Nephron progenitor cell (in vitro differentiated cells): ENCODE results near the gene FKBP7.
A peak's percentile ranks its signal among the peaks of the same experiment; 100 is the strongest.
"Not testable (repeated sequence)": the region's sequence is repeated elsewhere in the genome, so short reads cannot be mapped to it uniquely, and the experiment has no call there.

Experiments used
- DNase-seq: peaks from one replicate; pipeline ENCODE4 v3.0.0; 2021
- H3K27ac Mint-ChIP-seq: 2 replicates; pipeline ENCODE4 v1.8.0; 2021; ENCODE audit warnings: mild to moderate bottlenecking, moderate library complexity, mixed read lengths
- H3K27me3 Mint-ChIP-seq: 2 replicates; pipeline ENCODE4 v1.8.0; 2021; ENCODE audit warnings: mild to moderate bottlenecking, low read depth, mixed read lengths; ENCODE audit not compliant: poor library complexity
- H3K36me3 Mint-ChIP-seq: 2 replicates; pipeline ENCODE4 v1.8.0; 2021; ENCODE audit warnings: low read depth, mixed read lengths
- H3K4me1 Mint-ChIP-seq: 2 replicates; pipeline ENCODE4 v1.8.0; 2021; ENCODE audit warnings: mixed read lengths
- H3K4me3 Mint-ChIP-seq: 2 replicates; pipeline ENCODE4 v1.8.0; 2021; ENCODE audit warnings: mild to moderate bottlenecking, moderate library complexity, mixed read lengths
- H3K9me3 Mint-ChIP-seq: 2 replicates; pipeline ENCODE4 v1.8.0; 2021; ENCODE audit warnings: mild to moderate bottlenecking, moderate library complexity, mixed read lengths
- TF ChIP-seq, protein P1 (sequence below): fragments of 200-600 bp; sonication (generic); IDR thresholded peaks from 2 replicates; pipeline ENCODE4 v1.5.0; 2021; ENCODE audit warnings: antibody characterized with exemption

The FKBP7 gene

DNA sequence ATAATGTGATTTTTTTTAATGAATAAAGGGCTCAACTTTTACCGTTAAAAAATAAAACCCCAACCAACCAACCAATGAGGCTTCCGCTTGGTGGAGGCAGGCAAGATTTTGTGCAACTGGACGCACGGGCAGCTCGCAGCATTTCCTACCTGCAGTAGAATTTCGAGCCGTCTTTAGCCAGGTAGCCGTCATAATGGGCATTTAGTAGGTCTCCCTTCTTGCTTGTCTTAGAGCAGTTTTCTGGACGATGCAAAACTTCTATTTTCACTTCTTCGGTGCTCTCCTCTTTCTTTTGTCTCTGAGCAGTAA lies 316 bp downstream of the FKBP7 start:
- Mint-ChIP-seq H3K27me3 (no peaks in the 10 kb centered on the region), H3K4me1 (peaks cover 55% of the 10 kb centered on the region), H3K4me3 (peak overlapping the region; percentile 96), H3K27ac (peak overlapping the region; percentile 99), H3K9me3 (no peaks in the 10 kb centered on the region), H3K36me3 (peaks cover 25% of the 10 kb centered on the region)
- DNase-seq: peak; percentile 13
- TF ChIP-seq, protein P1, sequence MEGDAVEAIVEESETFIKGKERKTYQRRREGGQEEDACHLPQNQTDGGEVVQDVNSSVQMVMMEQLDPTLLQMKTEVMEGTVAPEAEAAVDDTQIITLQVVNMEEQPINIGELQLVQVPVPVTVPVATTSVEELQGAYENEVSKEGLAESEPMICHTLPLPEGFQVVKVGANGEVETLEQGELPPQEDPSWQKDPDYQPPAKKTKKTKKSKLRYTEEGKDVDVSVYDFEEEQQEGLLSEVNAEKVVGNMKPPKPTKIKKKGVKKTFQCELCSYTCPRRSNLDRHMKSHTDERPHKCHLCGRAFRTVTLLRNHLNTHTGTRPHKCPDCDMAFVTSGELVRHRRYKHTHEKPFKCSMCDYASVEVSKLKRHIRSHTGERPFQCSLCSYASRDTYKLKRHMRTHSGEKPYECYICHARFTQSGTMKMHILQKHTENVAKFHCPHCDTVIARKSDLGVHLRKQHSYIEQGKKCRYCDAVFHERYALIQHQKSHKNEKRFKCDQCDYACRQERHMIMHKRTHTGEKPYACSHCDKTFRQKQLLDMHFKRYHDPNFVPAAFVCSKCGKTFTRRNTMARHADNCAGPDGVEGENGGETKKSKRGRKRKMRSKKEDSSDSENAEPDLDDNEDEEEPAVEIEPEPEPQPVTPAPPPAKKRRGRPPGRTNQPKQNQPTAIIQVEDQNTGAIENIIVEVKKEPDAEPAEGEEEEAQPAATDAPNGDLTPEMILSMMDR: no peak

DNA sequence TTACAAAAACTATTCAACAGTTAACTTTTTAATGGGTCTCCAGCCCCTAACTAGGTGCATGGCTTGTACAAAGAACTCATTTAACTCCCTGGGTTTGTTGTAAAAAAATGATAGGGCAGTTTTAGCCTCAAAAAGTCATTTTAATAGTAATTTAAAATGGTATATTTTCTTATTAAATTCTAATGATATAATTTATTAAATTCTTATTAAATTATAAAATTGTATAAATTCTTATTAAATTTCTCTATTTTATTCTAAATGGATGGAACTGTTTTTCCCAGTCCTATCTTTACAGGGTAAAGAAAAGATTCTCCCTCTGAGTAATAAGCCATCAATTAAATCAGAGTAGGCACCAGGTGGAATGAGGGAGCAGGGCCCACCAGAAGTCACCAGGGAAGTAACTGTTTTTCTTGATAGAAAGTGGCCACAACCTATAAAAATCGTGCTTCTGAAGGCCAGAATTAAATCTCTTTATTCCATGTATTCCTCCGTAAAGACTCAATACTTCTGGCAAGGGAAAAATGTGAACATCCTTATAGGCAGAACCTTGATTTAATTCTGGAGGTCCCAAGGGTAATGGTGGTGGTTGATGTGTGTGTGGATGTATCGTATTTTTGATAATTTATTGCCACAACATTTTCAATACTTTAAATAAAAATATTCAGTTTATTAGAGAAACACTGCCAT lies 814 bp downstream of the FKBP7 start:
- peak overlapping the region; percentile 96 for H3K4me3 Mint-ChIP-seq
- no peaks in the 10 kb centered on the region for H3K27me3 Mint-ChIP-seq
- peaks cover 51% of the 10 kb centered on the region for H3K4me1 Mint-ChIP-seq
- peaks cover 25% of the 10 kb centered on the region for H3K36me3 Mint-ChIP-seq
- H3K27ac Mint-ChIP-seq: no peak overlapping the region
- H3K9me3 Mint-ChIP-seq: no peaks in the 10 kb centered on the region
- no peak for DNase-seq
- TF ChIP-seq, protein P1: no peak

DNA sequence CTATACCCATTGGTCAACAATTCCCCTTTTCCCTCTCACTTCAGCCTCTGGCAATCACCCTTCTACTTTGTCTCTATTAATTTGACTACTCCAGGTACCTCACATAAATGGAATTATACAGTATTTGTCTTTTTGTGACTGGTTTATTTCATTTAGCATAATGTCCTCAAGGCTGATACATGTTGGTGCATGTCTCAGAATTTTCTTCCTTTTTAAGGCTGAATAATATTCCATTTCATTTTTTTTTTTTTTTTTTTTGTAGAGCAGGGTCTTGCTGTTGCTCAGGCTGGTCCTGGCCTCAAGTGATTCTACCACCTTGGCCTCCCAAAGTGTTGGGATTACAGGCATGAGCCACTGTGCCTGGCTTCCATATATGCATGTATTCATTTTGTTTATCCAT lies 1.9 kb downstream of the FKBP7 start:
- Mint-ChIP-seq H3K4me1 (peaks cover 40% of the 10 kb centered on the region), H3K4me3 (peak overlapping the region; percentile 96), H3K36me3 (peaks cover 30% of the 10 kb centered on the region), H3K27ac (no peak overlapping the region), H3K27me3 (no peaks in the 10 kb centered on the region), H3K9me3 (no peaks in the 10 kb centered on the region)
- TF ChIP-seq, protein P1: no peak
- no peak for DNase-seq

DNA sequence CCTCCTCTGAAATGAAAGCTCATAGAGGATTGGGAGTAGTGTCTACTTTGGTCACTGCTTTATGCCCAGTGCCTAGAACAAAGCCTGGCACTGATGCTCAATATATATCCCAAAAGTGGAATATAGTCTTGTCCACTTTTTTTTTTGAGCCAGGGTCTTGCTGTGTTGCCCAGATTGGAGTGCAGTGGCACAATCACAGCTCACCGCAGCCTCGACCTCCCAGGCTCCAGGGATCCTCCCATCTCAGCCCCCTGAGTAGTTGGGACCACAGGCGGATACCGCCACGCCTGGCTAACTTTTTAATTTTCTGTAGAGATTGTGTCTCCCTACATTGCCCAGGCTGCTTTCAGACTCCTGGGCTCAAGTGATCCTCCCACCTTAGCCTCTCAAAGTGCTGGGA lies 3.8 kb downstream of the FKBP7 start:
- Mint-ChIP-seq H3K4me1 (peaks cover 33% of the 10 kb centered on the region), H3K4me3 (no peak overlapping the region), H3K27me3 (no peaks in the 10 kb centered on the region), H3K27ac (no peak overlapping the region), H3K9me3 (no peaks in the 10 kb centered on the region), H3K36me3 (peaks cover 32% of the 10 kb centered on the region)
- no peak for DNase-seq
- TF ChIP-seq, protein P1: no peak

DNA sequence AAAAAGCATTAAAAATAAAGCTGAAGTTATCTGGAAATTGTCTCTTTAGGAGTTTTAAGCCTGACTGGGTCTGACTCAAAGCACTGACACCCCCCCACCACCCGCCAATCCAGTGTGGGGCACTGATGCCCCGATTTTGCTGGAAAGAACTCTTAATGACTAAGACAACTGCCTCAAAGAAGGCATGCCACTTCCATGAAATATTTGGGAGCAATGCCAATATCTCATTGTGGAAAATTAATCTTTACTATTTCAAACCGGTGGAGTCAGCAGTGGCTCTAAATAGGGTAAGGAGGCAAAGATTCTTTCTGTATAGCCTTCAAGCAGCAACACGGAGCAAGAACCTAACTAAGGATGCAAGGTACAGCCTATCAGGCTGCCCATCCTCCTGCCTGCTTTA lies 4.5 kb downstream of the FKBP7 start:
- Mint-ChIP-seq H3K36me3 (peaks cover 32% of the 10 kb centered on the region), H3K4me1 (peaks cover 33% of the 10 kb centered on the region), H3K27me3 (no peaks in the 10 kb centered on the region), H3K27ac (no peak overlapping the region), H3K9me3 (no peaks in the 10 kb centered on the region), H3K4me3 (no peak overlapping the region)
- DNase-seq: no peak
- TF ChIP-seq, protein P1: no peak

DNA sequence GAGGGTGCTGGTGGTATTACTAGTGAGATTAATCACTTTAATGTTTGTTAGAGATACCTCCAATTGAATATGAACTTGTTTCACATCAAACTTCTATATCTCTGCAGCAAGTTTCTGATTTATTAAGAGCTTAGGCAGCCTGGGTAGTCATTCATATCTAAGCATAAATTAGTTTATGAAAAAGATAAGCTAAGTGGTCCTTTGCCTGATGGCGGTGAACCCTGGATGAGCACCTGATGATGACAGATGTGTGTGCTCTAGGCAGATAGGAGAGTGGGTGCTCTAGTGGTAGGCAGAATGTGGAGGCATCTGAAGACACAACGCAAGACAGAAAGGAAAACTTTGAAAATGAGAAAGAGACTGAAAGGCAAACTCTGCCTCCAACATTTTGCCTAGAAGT lies 5.0 kb downstream of the FKBP7 start:
- no peak for DNase-seq
- no peak overlapping the region for H3K4me3 Mint-ChIP-seq
- peaks cover 34% of the 10 kb centered on the region for H3K36me3 Mint-ChIP-seq
- no peaks in the 10 kb centered on the region for H3K27me3 Mint-ChIP-seq
- H3K4me1 Mint-ChIP-seq: peaks cover 29% of the 10 kb centered on the region
- no peaks in the 10 kb centered on the region for H3K9me3 Mint-ChIP-seq
- no peak overlapping the region for H3K27ac Mint-ChIP-seq
- TF ChIP-seq, protein P1: no peak

DNA sequence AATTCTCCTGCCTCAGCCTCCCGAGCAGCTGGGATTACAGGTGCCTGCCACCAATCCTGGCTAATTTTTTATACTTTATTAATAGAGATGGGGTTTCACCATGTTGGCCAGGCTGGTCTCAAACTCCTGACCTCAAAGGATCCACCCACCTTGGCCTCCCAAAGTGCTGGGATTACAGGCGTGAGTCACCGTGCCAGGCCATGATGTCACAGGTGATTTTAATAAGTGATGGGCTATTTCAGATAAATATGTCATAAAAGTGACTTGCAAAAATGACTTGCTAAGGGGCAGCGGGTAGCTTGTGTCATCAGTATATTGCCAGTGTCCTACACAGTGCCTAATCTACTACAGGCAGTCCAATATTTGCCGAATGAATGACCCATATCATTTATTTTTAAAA lies 7.1 kb downstream of the FKBP7 start:
- Mint-ChIP-seq H3K4me1 (peaks cover 15% of the 10 kb centered on the region), H3K36me3 (peaks cover 43% of the 10 kb centered on the region)
- H3K9me3 Mint-ChIP-seq, H3K4me3 Mint-ChIP-seq, DNase-seq, H3K27me3 Mint-ChIP-seq, H3K27ac Mint-ChIP-seq: not testable (repeated sequence)
